HepG2 (cell line): Measurements from ENCODE around the gene WNT5B. TPM values are rescaled to one million over a fixed set of nuclear protein-coding genes. Genes with fewer than 3 reads are reported as not detected.

Experiments
- ATAC-seq: fragments of 200-7000 bp; cut with Tn5 transposase; 3 replicates; pipeline ENCODE4 v1.9.1; 2020; ENCODE audit warnings: mild to moderate bottlenecking, moderate library complexity
- BruUV-seq: library from RNA; stranded (reverse); fragments of 400-500 nt; replicated peaks from 2 replicates; lab custom pipeline; 2021; lab: Mats Ljungman, UMichigan
- CTCF ChIA-PET: fragments of 300-600 bp; formaldehyde crosslinking; extraction: SDS; loops from one replicate; lab custom pipeline; 2021; ENCODE audit warnings: low total read pairs, inconsistent platforms, low intra/inter-chr PET ratio; lab: Yijun Ruan, JAX
- POLR2A ChIA-PET: fragments of 350-600 bp; sonication (Branson Sonifier 250); formaldehyde crosslinking; loops from one replicate; lab custom pipeline; 2020; ENCODE audit warnings: antibody characterized with exemption, inconsistent platforms; lab: Yijun Ruan, JAX
- DNase-seq: peaks from one replicate; pipeline ENCODE4 v3.0.0-alpha.2; 2015; ENCODE audit warnings: low spot score
- FAIRE-seq: peaks from 3 replicates; lab custom pipeline; 2011; peaks lifted over from hg19 to GRCh38; lab: Jason Lieb, UNC
- H2AFZ ChIP-seq: one replicate; pipeline ENCODE4 v1.6.1; 2011; ENCODE audit warnings: low read length, inconsistent platforms
- H3K27ac ChIP-seq: fragments of 300-600 bp; 3 replicates; pipeline ENCODE4 v1.8.0; 2011; ENCODE audit warnings: mixed run types, mild to moderate bottlenecking, mixed read lengths, low read length, inconsistent platforms; ENCODE audit not compliant: insufficient read depth; ENCODE audit errors: extremely low read length
- H3K27me3 ChIP-seq, 2 experiments: fragments of 200-600 bp in 1 of 2; 2 replicates in 1 of 2; 3 replicates in 1 of 2; pipeline versions ENCODE4 v1.6.0 to v1.8.0; 2011; ENCODE audit warnings: low read length in 2 of 2, mild to moderate bottlenecking in 2 of 2, moderate library complexity in 2 of 2, inconsistent platforms in 1 of 2; ENCODE audit not compliant: insufficient read depth in 2 of 2, control insufficient read depth in 1 of 2
- H3K36me3 ChIP-seq, 2 experiments: fragments of 200-600 bp in 1 of 2; replicated peaks in 1 of 2; 2 replicates in 1 of 2; 3 replicates in 1 of 2; pipeline versions ENCODE4 v1.5.1 to v1.8.0; 2011; ENCODE audit warnings: low read length in 2 of 2, inconsistent platforms in 1 of 2; ENCODE audit not compliant: insufficient read depth in 2 of 2, control insufficient read depth in 1 of 2
- H3K4me1 ChIP-seq: 2 replicates; pipeline ENCODE4 v1.5.1; 2012; ENCODE audit warnings: low read length, inconsistent platforms; ENCODE audit not compliant: insufficient read depth
- H3K4me2 ChIP-seq: 2 replicates; pipeline ENCODE4 v1.6.0; 2011; ENCODE audit warnings: low read depth, low read length, inconsistent platforms
- H3K4me3 ChIP-seq, 3 experiments: fragments of 200-600 bp in 1 of 3; sonication (generic), shearing (Covaris generic) in 1 of 3; replicated peaks in 1 of 3; 2 replicates each; pipeline ENCODE4 v1.5.1; 2011 to 2016; ENCODE audit warnings: low read length in 3 of 3, inconsistent platforms in 2 of 3, low read depth in 2 of 3, mild to moderate bottlenecking in 2 of 3, control low read depth in 1 of 3, mixed read lengths in 1 of 3; ENCODE audit not compliant: insufficient read depth in 1 of 3
- H3K79me2 ChIP-seq: one replicate; pipeline ENCODE4 v1.6.1; 2011; ENCODE audit warnings: low read length, inconsistent platforms; ENCODE audit not compliant: insufficient read depth
- H3K9ac ChIP-seq: 2 replicates; pipeline ENCODE4 v1.6.0; 2011; ENCODE audit warnings: mild to moderate bottlenecking, low read depth, low read length, inconsistent platforms; ENCODE audit not compliant: insufficient read depth
- H3K9me3 ChIP-seq: 2 replicates; pipeline ENCODE4 v1.5.1; 2012; ENCODE audit warnings: mild to moderate bottlenecking, low read length
- H4K20me1 ChIP-seq: 2 replicates; pipeline ENCODE4 v1.6.0; 2011; ENCODE audit warnings: inconsistent platforms, mild to moderate bottlenecking, low read length, moderate library complexity; ENCODE audit not compliant: insufficient read depth
- CHD2 ChIP-seq: IDR thresholded peaks from 2 replicates; pipeline ENCODE4 v1.6.1; 2011; ENCODE audit warnings: low read depth, low read length, improper control_type of control experiment
- NR3C1 ChIP-seq: sonication (generic); formaldehyde crosslinking; IDR thresholded peaks from 2 replicates; pipeline ENCODE4 v1.4.0; 2020; ENCODE audit warnings: missing genetic modification reagents
- PATZ1 ChIP-seq: sonication (generic); formaldehyde crosslinking; IDR thresholded peaks from 2 replicates; pipeline ENCODE4 v1.4.0; 2020; ENCODE audit warnings: missing genetic modification reagents
- PAX8 ChIP-seq: sonication (generic); formaldehyde crosslinking; IDR thresholded peaks from 2 replicates; pipeline ENCODE4 v1.8.0; 2022; ENCODE audit warnings: mild to moderate bottlenecking, missing genetic modification reagents, borderline replicate concordance
- POLR2A ChIP-seq, 2 experiments: IDR thresholded peaks; 2 replicates each; pipeline ENCODE4 v1.6.1; 2011; ENCODE audit warnings: low read depth in 2 of 2, low read length in 2 of 2, mild to moderate bottlenecking in 1 of 2, moderate library complexity in 1 of 2; ENCODE audit not compliant: insufficient read depth in 1 of 2
- SCMH1 ChIP-seq: sonication (generic); formaldehyde crosslinking; IDR thresholded peaks from 2 replicates; pipeline ENCODE4 v1.9.0; 2021; ENCODE audit warnings: missing genetic modification reagents, mild to moderate bottlenecking, borderline replicate concordance
- SNAPC4 ChIP-seq: sonication (generic); formaldehyde crosslinking; IDR thresholded peaks from 2 replicates; pipeline ENCODE4 v1.4.0; 2020; ENCODE audit warnings: mild to moderate bottlenecking, missing genetic modification reagents
- ZFYVE20 ChIP-seq: sonication (generic); formaldehyde crosslinking; IDR thresholded peaks from 2 replicates; pipeline ENCODE4 v1.8.0; 2023; ENCODE audit warnings: low read depth, mild to moderate bottlenecking, moderate library complexity, missing genetic modification reagents, borderline replicate concordance
- ZNF605 ChIP-seq: sonication (generic); formaldehyde crosslinking; IDR thresholded peaks from 2 replicates; pipeline ENCODE4 v1.8.0; 2022; ENCODE audit warnings: mild to moderate bottlenecking, missing genetic modification reagents
- ZNF781 ChIP-seq: sonication (generic); formaldehyde crosslinking; IDR thresholded peaks from 2 replicates; pipeline ENCODE4 v1.5.1; 2020; ENCODE audit warnings: borderline replicate concordance, mild to moderate bottlenecking, missing genetic modification reagents; ENCODE audit errors: not compliant biosample characterization
- WGBS: methylation state at CpG from one replicate; pipeline ENCODE4 v1.1.6; 2017; ENCODE audit warnings: low lambda C conversion rate; 5-methylcytosine and 5-hydroxymethylcytosine counted together
- in situ Hi-C: cut with HindIII; loops from 2 replicates; pipeline ENCODE4 v1.10.0; 2017; ENCODE audit warnings: low pct_unique_long_range_greater_than_20kb; ENCODE audit not compliant: extremely low pct_ligation_motif_present
- intact Hi-C: fragments of 100-400 bp; cut with micrococcal nuclease; formaldehyde crosslinking; loops from one replicate; pipeline ENCODE4 v1.10.0; 2022; ENCODE audit not compliant: unreplicated experiment
- polyA plus RNA-seq, 8 experiments: library from polyadenylated mRNA; depleted of rRNA in 3 of 8; stranded (reverse) in 7 of 8; unstranded in 1 of 8; fragments of >200 nt; fragmentation: Illumina TruSeq in 4 of 8; extraction: Trizol in 4 of 8; gene quantifications; 2 replicates each; pipeline versions ENCODE4 v1.2.1 to v1.2.3, GENCODE V29; 2011 to 2016; ENCODE audit warnings: low read depth in 4 of 8, missing spikeins in 1 of 8, mixed read lengths in 1 of 8; ENCODE audit not compliant: insufficient read depth in 1 of 8
- total RNA-seq, 5 experiments: library from RNA; depleted of rRNA; stranded (reverse); fragments of >200 nt; fragmentation: Illumina TruSeq; extraction: Trizol; gene quantifications; 2 replicates each; pipeline ENCODE4 v1.2.3, GENCODE V29; 2016; ENCODE audit warnings: low read depth in 1 of 5
- TF ChIP-seq, protein P1 (sequence below): IDR thresholded peaks from 2 replicates; pipeline ENCODE4 v1.6.1; 2016; ENCODE audit warnings: low read depth, borderline replicate concordance
- TF ChIP-seq, protein P2 (sequence below): sonication (generic); formaldehyde crosslinking; IDR thresholded peaks from 2 replicates; pipeline ENCODE4 v1.4.0; 2020; ENCODE audit warnings: missing genetic modification reagents, borderline replicate concordance

WNT5B gene
- total and polyA plus RNA-seq, 2 of the 13 experiments (the other 11 are each of a cell fraction or from before 2014, with no cell fraction given) = 0.04 TPM; not detected in 1

DNA sequence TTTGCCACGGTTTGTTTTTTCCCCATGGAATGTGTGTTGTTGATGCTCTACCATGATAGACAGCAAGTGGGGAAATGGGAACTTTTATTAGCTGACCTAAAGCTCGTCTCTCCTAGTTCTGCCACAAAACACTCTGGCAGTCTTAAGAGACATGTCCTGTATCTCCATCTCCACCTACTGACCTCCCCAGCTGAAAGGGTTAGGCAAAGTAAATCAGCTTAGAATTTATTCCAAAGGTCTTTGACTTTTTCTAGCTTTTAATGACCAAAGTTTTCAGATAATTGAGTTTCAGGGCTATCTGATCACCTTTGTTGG is 52.4 kb downstream of the WNT5B start (continued):
- TF ChIP-seq PATZ1 (CRISPR knock-in tag) = no peak
- TF ChIP-seq ZNF781 (CRISPR knock-in tag) = no peak
- no peak for TF ChIP-seq SCMH1 (CRISPR knock-in tag)
- TF ChIP-seq CHD2 = no peak
- TF ChIP-seq, protein P1, sequence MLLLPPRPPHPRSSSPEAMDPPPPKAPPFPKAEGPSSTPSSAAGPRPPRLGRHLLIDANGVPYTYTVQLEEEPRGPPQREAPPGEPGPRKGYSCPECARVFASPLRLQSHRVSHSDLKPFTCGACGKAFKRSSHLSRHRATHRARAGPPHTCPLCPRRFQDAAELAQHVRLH = no peak
- no peak for TF ChIP-seq PAX8 (CRISPR knock-in tag)
- no peak for TF ChIP-seq ZFYVE20
- TF ChIP-seq, all 625 proteins: peak for 0

GRCh38 chr12:1688086-1688710 is 59.2 kb downstream of the WNT5B start:
- no peaks in the 10 kb centered on the region for H3K27me3 ChIP-seq
- no peak overlapping the region for H3K4me3 ChIP-seq
- H3K27ac ChIP-seq = no peak overlapping the region
- DNase-seq (no peak), FAIRE-seq (no peak), ATAC-seq (no peak)
- peaks cover 15% of the 10 kb centered on the region; the same call in 1 of the 2 replicates for H4K20me1 ChIP-seq
- peaks cover 17% of the 10 kb centered on the region for H3K4me1 ChIP-seq
- intact Hi-C loops (no loop called here), in situ Hi-C loops (no loop called here)
- 92% methylated on average over 5 of the region's 5 CpGs for WGBS
- H3K79me2 ChIP-seq = peaks cover 21% of the 10 kb centered on the region
- no peaks in the 10 kb centered on the region for H3K36me3 ChIP-seq
- POLR2A ChIA-PET = interaction anchor here (0.6 kb wide), 1 partner anchor 61 kb away, joined by 3 read pairs; no protein-coding TSS in a partner anchor
- H2AFZ ChIP-seq = no peak overlapping the region
- H3K4me2 ChIP-seq = no peak overlapping the region
- no TSS peak for BruUV-seq
- no peaks in the 10 kb centered on the region for H3K9me3 ChIP-seq
- no peak overlapping the region for H3K9ac ChIP-seq
- CTCF ChIA-PET = no interaction called here
- no peak for TF ChIP-seq ZNF605
- TF ChIP-seq NR3C1 (CRISPR knock-in tag) = no peak
- no peak for TF ChIP-seq POLR2A (IDR thresholded peaks at IDR 0.05; ENCODE audit: insufficient read depth in 1 of 2, low read depth in 2 of 2, low read length in 2 of 2)
- no peak for TF ChIP-seq SNAPC4 (CRISPR knock-in tag)
- TF ChIP-seq, protein P2, sequence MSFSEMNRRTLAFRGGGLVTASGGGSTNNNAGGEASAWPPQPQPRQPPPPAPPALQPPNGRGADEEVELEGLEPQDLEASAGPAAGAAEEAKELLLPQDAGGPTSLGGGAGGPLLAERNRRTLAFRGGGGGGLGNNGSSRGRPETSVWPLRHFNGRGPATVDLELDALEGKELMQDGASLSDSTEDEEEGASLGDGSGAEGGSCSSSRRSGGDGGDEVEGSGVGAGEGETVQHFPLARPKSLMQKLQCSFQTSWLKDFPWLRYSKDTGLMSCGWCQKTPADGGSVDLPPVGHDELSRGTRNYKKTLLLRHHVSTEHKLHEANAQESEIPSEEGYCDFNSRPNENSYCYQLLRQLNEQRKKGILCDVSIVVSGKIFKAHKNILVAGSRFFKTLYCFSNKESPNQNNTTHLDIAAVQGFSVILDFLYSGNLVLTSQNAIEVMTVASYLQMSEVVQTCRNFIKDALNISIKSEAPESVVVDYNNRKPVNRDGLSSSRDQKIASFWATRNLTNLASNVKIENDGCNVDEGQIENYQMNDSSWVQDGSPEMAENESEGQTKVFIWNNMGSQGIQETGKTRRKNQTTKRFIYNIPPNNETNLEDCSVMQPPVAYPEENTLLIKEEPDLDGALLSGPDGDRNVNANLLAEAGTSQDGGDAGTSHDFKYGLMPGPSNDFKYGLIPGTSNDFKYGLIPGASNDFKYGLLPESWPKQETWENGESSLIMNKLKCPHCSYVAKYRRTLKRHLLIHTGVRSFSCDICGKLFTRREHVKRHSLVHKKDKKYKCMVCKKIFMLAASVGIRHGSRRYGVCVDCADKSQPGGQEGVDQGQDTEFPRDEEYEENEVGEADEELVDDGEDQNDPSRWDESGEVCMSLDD (CRISPR knock-in tag) = no peak
